GM12878 (cell line): ENCODE data around the gene CYP26C1. TPM values are rescaled to one million over a fixed set of nuclear protein-coding genes. Genes with fewer than 3 reads are reported as not detected.

ENCODE experiments used
- IKZF1 ChIP-seq: fragments of 450-650 bp; conservative IDR thresholded peaks from 2 replicates; pipeline ENCODE4 v1.6.1; 2017; ENCODE audit warnings: antibody characterized with exemption, mild to moderate bottlenecking
- IKZF2 ChIP-seq, 2 experiments: fragments of 450-650 bp; IDR thresholded peaks; 2 replicates each; pipeline ENCODE4 v1.6.1; 2017; ENCODE audit warnings: mild to moderate bottlenecking in 2 of 2, moderate library complexity in 2 of 2
- KAT2A ChIP-seq: conservative IDR thresholded peaks from 2 replicates; pipeline ENCODE4 v1.6.1; 2011; ENCODE audit warnings: low read depth, low read length; ENCODE audit not compliant: control insufficient read depth
- NFYA ChIP-seq: IDR thresholded peaks from 2 replicates; pipeline ENCODE4 v1.6.1; 2011; ENCODE audit warnings: low read depth, mild to moderate bottlenecking, low read length, improper control_type of control experiment, borderline replicate concordance
- NR2F1 ChIP-seq: fragments of 450-650 bp; conservative IDR thresholded peaks from 2 replicates; pipeline ENCODE4 v1.6.1; 2017; ENCODE audit warnings: mild to moderate bottlenecking
- PML ChIP-seq: IDR thresholded peaks from 2 replicates; pipeline ENCODE4 v1.6.1; 2012; ENCODE audit warnings: low read length, inconsistent platforms
- ZZZ3 ChIP-seq: IDR thresholded peaks from 2 replicates; pipeline ENCODE4 v1.6.1; 2011; ENCODE audit warnings: low read depth; ENCODE audit not compliant: control insufficient read depth, insufficient read length
- polyA plus RNA-seq, 11 experiments: library from polyadenylated mRNA; depleted of rRNA in 4 of 11; unstranded in 6 of 11; stranded (reverse) in 5 of 11; fragments of >200 nt; fragmentation: Nextera tagmentation in 4 of 11; fragmentation: Illumina TruSeq in 1 of 11; extraction: Ambion mirVana in 4 of 11; extraction: Trizol in 1 of 11; gene quantifications; 1 replicate in 1 of 11; 2 replicates in 10 of 11; pipeline versions ENCODE4 v1.2.1 to v1.2.3, GENCODE V29; 2011 to 2016; ENCODE audit warnings: inconsistent platforms in 2 of 11, missing spikeins in 2 of 11, low read depth in 1 of 11
- total RNA-seq, 4 experiments: library from RNA; depleted of rRNA in 3 of 4; stranded (reverse); fragments of >200 nt in 3 of 4; fragmentation: Illumina TruSeq in 1 of 4; extraction: Trizol in 1 of 4; gene quantifications; 2 replicates each; pipeline versions ENCODE4 v1.2.1 to v1.2.3, GENCODE V29; 2013 to 2021
- TF ChIP-seq, protein P1 (sequence below): IDR thresholded peaks from 2 replicates; pipeline ENCODE4 v1.6.1; 2012; ENCODE audit warnings: improper control_type of control experiment, low read depth, low read length; ENCODE audit not compliant: insufficient replicate concordance
- TF ChIP-seq, protein P2 (sequence below): fragments of 450-650 bp; formaldehyde crosslinking; IDR thresholded peaks from 2 replicates; pipeline ENCODE4 v1.5.0; 2022; ENCODE audit warnings: mild to moderate bottlenecking, missing genetic modification characterization

The CYP26C1 gene
- total and polyA plus RNA-seq, 10 of the 15 experiments (the other 5 are each of a cell fraction or from before 2014, with no cell fraction given): under 0.01 to 0.08 TPM; not detected in 8

DNA sequence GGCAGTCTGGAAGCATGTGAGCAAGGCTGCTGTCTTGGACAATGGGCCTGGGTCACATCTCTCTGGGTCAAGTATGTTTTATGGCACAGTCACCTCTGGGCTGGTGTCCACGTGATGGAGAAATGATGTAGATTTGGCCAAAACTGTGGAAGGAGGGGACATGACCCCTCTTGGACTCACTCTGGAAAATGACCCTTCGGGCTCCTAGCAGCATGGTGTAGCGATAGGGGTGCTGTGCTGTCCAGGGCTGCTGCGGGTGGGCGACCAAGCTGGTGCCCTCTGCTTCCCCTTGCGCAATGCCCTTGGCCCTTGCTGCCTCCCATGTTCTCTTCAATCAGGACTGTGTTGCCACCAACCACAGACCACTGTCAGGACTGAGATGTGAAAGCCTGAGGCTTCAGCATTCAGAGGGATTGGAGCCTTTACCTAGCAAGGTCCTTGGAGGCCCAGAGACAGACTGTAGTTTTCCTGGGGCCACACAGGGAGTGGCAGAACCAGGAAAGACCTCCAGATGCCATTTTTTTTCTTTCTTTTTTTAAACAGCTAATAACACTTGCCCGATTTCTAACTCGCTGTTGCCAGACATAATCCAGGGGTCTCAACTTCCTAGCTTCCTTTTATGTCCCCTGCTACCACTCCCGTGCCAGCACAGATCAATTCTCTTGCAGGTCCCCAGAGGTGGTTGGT, 19.2 kb downstream of the CYP26C1 start (continued):
- TF ChIP-seq, protein P1, sequence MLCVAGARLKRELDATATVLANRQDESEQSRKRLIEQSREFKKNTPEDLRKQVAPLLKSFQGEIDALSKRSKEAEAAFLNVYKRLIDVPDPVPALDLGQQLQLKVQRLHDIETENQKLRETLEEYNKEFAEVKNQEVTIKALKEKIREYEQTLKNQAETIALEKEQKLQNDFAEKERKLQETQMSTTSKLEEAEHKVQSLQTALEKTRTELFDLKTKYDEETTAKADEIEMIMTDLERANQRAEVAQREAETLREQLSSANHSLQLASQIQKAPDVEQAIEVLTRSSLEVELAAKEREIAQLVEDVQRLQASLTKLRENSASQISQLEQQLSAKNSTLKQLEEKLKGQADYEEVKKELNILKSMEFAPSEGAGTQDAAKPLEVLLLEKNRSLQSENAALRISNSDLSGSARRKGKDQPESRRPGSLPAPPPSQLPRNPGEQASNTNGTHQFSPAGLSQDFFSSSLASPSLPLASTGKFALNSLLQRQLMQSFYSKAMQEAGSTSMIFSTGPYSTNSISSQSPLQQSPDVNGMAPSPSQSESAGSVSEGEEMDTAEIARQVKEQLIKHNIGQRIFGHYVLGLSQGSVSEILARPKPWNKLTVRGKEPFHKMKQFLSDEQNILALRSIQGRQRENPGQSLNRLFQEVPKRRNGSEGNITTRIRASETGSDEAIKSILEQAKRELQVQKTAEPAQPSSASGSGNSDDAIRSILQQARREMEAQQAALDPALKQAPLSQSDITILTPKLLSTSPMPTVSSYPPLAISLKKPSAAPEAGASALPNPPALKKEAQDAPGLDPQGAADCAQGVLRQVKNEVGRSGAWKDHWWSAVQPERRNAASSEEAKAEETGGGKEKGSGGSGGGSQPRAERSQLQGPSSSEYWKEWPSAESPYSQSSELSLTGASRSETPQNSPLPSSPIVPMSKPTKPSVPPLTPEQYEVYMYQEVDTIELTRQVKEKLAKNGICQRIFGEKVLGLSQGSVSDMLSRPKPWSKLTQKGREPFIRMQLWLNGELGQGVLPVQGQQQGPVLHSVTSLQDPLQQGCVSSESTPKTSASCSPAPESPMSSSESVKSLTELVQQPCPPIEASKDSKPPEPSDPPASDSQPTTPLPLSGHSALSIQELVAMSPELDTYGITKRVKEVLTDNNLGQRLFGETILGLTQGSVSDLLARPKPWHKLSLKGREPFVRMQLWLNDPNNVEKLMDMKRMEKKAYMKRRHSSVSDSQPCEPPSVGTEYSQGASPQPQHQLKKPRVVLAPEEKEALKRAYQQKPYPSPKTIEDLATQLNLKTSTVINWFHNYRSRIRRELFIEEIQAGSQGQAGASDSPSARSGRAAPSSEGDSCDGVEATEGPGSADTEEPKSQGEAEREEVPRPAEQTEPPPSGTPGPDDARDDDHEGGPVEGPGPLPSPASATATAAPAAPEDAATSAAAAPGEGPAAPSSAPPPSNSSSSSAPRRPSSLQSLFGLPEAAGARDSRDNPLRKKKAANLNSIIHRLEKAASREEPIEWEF: no peak
- TF ChIP-seq PML (no peak), NFYA (no peak), KAT2A (no peak), IKZF1 (no peak), ZZZ3 (no peak), IKZF2 (IDR thresholded peaks at IDR 0.05) (no peak), NR2F1 (no peak)
- TF ChIP-seq, protein P2, sequence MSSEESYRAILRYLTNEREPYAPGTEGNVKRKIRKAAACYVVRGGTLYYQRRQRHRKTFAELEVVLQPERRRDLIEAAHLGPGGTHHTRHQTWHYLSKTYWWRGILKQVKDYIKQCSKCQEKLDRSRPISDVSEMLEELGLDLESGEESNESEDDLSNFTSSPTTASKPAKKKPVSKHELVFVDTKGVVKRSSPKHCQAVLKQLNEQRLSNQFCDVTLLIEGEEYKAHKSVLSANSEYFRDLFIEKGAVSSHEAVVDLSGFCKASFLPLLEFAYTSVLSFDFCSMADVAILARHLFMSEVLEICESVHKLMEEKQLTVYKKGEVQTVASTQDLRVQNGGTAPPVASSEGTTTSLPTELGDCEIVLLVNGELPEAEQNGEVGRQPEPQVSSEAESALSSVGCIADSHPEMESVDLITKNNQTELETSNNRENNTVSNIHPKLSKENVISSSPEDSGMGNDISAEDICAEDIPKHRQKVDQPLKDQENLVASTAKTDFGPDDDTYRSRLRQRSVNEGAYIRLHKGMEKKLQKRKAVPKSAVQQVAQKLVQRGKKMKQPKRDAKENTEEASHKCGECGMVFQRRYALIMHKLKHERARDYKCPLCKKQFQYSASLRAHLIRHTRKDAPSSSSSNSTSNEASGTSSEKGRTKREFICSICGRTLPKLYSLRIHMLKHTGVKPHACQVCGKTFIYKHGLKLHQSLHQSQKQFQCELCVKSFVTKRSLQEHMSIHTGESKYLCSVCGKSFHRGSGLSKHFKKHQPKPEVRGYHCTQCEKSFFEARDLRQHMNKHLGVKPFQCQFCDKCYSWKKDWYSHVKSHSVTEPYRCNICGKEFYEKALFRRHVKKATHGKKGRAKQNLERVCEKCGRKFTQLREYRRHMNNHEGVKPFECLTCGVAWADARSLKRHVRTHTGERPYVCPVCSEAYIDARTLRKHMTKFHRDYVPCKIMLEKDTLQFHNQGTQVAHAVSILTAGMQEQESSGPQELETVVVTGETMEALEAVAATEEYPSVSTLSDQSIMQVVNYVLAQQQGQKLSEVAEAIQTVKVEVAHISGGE: no peak
- TF ChIP-seq, all 136 proteins: peak for 0
